Measurements from ENCODE around the gene DPH3. TPM values are rescaled to one million over a fixed set of nuclear protein-coding genes. Genes with fewer than 3 reads are reported as not detected.

The DPH3 gene
- total and polyA plus RNA-seq, 10 of the 15 experiments (the other 5 are each of a cell fraction or from before 2014, with no cell fraction given), result 10.8 to 71.8 (median 23.4) TPM

DNA sequence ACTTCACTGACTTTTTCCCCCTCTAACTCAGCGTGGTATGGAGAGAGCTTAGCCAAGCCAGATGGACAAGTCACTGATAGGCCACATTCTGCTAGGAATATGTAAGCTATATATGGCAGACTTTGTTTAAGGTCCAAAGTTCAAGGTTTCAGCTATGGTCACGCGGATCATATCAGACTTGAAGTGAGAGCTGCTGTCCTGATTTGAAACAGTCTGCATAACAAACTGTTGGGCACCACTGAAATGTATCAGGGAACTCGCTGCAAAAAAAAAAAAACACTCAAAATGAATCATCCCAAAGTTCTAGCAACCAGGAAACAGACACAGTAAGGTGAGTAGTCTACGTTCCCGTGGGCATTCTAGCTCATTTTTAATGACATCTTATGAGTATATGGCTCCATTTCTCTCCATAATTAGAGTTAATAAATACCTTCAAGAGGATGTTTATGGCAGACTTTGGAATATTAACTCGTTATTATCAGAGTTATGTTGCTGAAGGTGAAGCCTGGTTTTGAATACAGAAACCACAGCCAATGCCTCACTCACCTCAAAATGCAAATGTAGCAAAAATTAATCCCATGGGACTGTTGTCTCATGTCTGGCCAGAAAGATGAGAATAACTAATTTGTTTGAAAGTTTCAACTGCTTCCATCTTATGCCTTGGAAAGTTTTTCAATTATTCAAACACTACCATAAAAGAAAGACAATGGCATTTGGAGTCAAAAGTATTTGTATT, 12.3 kb downstream of the DPH3 start (continued):
- TF ChIP-seq, protein P1, sequence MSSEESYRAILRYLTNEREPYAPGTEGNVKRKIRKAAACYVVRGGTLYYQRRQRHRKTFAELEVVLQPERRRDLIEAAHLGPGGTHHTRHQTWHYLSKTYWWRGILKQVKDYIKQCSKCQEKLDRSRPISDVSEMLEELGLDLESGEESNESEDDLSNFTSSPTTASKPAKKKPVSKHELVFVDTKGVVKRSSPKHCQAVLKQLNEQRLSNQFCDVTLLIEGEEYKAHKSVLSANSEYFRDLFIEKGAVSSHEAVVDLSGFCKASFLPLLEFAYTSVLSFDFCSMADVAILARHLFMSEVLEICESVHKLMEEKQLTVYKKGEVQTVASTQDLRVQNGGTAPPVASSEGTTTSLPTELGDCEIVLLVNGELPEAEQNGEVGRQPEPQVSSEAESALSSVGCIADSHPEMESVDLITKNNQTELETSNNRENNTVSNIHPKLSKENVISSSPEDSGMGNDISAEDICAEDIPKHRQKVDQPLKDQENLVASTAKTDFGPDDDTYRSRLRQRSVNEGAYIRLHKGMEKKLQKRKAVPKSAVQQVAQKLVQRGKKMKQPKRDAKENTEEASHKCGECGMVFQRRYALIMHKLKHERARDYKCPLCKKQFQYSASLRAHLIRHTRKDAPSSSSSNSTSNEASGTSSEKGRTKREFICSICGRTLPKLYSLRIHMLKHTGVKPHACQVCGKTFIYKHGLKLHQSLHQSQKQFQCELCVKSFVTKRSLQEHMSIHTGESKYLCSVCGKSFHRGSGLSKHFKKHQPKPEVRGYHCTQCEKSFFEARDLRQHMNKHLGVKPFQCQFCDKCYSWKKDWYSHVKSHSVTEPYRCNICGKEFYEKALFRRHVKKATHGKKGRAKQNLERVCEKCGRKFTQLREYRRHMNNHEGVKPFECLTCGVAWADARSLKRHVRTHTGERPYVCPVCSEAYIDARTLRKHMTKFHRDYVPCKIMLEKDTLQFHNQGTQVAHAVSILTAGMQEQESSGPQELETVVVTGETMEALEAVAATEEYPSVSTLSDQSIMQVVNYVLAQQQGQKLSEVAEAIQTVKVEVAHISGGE (CRISPR knock-in tag; IDR thresholded peaks at IDR 0.05), result no peak
- no peak for TF ChIP-seq MEF2A (IDR thresholded peaks at IDR 0.05; ENCODE audit: insufficient read depth, low read depth, low read length)
- TF ChIP-seq, protein P2, sequence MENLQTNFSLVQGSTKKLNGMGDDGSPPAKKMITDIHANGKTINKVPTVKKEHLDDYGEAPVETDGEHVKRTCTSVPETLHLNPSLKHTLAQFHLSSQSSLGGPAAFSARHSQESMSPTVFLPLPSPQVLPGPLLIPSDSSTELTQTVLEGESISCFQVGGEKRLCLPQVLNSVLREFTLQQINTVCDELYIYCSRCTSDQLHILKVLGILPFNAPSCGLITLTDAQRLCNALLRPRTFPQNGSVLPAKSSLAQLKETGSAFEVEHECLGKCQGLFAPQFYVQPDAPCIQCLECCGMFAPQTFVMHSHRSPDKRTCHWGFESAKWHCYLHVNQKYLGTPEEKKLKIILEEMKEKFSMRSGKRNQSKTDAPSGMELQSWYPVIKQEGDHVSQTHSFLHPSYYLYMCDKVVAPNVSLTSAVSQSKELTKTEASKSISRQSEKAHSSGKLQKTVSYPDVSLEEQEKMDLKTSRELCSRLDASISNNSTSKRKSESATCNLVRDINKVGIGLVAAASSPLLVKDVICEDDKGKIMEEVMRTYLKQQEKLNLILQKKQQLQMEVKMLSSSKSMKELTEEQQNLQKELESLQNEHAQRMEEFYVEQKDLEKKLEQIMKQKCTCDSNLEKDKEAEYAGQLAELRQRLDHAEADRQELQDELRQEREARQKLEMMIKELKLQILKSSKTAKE (IDR thresholded peaks at IDR 0.05; ENCODE audit: low read depth, poor library complexity, severe bottlenecking), result peak; percentile 37
- peak; percentile 41; the same call in 1 of the 2 replicates for TF ChIP-seq ZNF384 (IDR thresholded peaks at IDR 0.05; ENCODE audit: borderline replicate concordance, low read depth, low read length)
- no peak for TF ChIP-seq NRF1 (conservative IDR thresholded peaks at IDR 0.05; ENCODE audit: low read depth, low read length)
- TF ChIP-seq STAT1 (conservative IDR thresholded peaks at IDR 0.05), result no peak
- no peak for TF ChIP-seq SRF (IDR thresholded peaks at IDR 0.05; ENCODE audit: low read depth in 2 of 2, low read length in 2 of 2)
- 0 out of 4 replicates have a peak, but pooled peaks have one; percentile 22 to 36 for TF ChIP-seq IKZF2 (IDR thresholded peaks at IDR 0.05)
- no peak for TF ChIP-seq IRF3 (IDR thresholded peaks at IDR 0.05)
- TF ChIP-seq CREB1 (IDR thresholded peaks at IDR 0.05; ENCODE audit: low read depth), result no peak
- no peak for TF ChIP-seq CEBPB (IDR thresholded peaks at IDR 0.05; ENCODE audit: borderline replicate concordance in 1 of 2, low read depth in 2 of 2, low read length in 2 of 2)
- TF ChIP-seq POU2F2 (IDR thresholded peaks at IDR 0.05; ENCODE audit: borderline replicate concordance, low read depth, low read length), result peak; percentile 54; the same call in 1 of the 3 replicates
- TF ChIP-seq NFXL1 (IDR thresholded peaks at IDR 0.05; ENCODE audit: borderline replicate concordance), result no peak
- TF ChIP-seq RAD51 (IDR thresholded peaks at IDR 0.05), result no peak
- TF ChIP-seq RELB (IDR thresholded peaks at IDR 0.05; ENCODE audit: low read depth), result 0 out of 2 replicates have a peak, but pooled peaks have one; percentile 31
- no peak for TF ChIP-seq NR2C2 (IDR thresholded peaks at IDR 0.05; ENCODE audit: borderline replicate concordance, control insufficient read depth, insufficient read length, low read depth)
- TF ChIP-seq ZNF217 (IDR thresholded peaks at IDR 0.05), result 0 out of 2 replicates have a peak, but pooled peaks have one; percentile 52
- TF ChIP-seq LARP7 (IDR thresholded peaks at IDR 0.05), result no peak
- TF ChIP-seq HDAC2 (IDR thresholded peaks at IDR 0.05), result no peak
- TF ChIP-seq MTA3 (IDR thresholded peaks at IDR 0.05; ENCODE audit: borderline replicate concordance, low read length), result no peak
- no peak for TF ChIP-seq ZNF622 (IDR thresholded peaks at IDR 0.05)

All from GM12878 (cell line).